ENCODE data around the gene KBTBD3. TPM values are rescaled to one million over a fixed set of nuclear protein-coding genes. Genes with fewer than 3 reads are reported as not detected.

Gene KBTBD3, protein sequence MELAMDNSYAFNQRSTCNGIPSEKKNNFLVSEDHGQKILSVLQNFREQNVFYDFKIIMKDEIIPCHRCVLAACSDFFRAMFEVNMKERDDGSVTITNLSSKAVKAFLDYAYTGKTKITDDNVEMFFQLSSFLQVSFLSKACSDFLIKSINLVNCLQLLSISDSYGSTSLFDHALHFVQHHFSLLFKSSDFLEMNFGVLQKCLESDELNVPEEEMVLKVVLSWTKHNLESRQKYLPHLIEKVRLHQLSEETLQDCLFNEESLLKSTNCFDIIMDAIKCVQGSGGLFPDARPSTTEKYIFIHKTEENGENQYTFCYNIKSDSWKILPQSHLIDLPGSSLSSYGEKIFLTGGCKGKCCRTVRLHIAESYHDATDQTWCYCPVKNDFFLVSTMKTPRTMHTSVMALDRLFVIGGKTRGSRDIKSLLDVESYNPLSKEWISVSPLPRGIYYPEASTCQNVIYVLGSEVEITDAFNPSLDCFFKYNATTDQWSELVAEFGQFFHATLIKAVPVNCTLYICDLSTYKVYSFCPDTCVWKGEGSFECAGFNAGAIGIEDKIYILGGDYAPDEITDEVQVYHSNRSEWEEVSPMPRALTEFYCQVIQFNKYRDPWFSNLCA
- 12.5 TPM for total RNA-seq

DNA sequence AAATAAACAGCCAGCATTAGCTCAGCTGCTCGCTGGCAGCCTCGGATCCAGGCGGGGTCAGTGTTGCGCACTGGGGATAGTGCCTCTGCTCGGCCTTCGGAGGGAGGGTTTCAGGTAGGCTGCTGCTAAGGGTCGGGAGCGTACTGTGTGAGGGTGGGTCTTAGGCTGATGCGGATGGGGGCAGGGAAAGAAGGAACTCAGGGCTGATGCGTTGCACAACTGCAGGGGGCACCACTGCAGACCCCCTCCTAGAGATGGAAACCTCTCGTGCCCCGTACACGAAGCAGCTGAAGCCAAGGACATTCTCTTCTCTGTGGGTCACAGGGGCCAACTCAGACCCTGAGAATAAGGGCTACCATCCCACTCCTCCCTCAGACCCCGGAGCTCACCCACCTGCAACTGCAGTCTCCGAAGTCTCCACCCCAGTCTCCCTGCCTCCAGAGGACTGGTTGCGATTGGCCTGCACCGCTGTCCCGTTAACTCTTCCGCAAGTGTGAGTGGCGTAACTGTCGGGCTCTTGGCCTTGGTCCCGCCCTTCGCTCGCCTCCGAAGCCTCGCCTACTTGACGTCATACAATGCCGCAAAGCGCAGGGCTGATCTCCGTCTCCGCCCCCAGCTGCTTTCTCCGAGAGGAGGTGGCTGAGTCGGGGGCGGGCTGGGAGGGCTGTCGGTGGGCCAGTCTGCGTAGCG lies at the start of gene KBTBD3:
KBTBD3 (minus strand) TSS at position 429 of the 690 bp plus-strand sequence. CDS start 18,250 bp downstream, outside the sequence.

DNA sequence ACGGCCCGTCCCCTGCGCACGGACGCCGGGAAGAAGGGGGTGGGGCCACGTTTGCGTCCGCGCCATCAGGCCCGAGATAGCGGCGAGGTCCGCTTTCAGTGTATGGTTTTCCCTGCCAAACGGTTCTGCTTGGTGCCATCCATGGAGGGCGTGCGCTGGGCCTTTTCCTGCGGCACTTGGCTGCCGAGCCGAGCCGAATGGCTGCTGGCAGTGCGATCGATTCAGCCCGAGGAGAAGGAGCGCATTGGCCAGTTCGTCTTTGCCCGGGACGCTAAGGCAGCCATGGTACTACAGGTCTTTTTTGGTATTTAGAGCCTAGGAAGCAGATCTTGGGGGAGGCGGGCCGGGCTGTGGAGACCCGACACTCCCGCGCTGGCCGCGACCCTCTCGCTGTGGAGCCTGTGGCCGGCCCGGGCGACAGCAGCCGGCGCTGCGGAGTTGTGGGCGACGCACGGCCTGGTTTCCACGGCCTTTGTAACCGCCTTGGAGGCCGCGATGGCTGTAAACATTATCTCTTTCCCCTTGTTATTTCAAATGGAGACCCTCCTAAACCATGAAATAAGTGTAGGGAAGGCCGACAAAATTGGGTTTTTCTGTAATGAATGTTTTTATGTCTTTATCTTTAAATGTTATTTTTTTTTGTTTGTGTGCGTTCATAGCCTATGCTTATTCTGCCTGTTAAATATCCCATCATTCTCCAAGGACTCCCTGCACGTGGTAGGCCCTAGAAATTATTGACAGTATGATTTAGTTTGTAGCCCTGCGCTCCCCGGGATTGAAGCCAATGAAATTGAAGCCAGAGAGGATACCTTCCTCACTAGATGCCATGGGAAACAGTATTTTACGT lies 685 bp upstream of the KBTBD3 start, which contains the start of gene AASDHPPT:
AASDHPPT (plus strand) TSS at position 54 of the 847 bp plus-strand sequence; CDS start at position 103, 49 bp downstream.

DNA sequence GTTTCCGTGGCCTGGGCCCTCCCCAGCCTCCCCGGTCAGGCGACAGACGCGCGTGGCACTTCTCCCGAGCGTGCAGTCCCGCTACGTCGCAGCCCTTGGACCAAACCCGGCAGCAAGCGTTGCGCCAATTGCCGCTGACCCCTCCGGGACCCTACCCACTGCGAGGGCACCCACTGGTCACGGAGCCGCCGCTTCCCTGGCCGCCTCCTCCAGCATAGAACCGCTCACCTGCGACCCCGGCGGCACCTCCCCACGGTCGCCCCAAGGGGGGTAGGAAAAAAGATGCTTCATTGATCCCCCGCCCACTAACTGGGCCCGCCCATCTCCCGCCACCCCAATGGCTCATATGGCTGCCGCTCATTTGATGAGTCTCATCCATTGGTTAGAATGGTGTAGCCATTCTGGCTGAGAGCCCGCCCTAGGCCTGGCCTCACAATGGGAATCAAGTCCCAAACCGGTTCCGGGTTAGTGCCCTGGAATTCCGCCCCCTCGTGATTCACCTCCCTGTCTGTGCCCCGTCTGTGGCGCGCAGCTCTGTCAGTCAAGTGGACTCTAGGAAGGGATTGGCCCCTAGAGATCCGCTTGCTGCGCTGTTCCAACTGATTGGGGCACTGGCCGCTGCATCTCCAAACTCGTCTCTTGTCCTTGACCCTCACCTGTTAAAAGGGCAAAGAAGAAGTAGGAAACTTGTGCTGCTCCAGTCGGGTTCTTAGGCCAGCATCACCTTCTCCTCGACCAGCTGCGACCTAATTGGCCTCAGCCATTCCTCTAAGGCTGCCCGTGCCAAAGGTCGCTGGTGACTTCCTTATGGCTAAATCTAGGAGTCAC lies 55.0 kb downstream of the KBTBD3 start, which contains the start of gene MSANTD4:
MSANTD4 (minus strand) TSS at position 274 of the 828 bp plus-strand sequence. CDS start 11,323 bp downstream, outside the sequence.

Other genes with a start within 250 kb of the KBTBD3 start
- gene MSANTD4, start 55.1 kb downstream of the KBTBD3 start, total RNA-seq, result 68.9 TPM
- gene AASDHPPT, start 315 bp upstream of the KBTBD3 start, total RNA-seq, result 231 TPM

Data from parietal lobe (tissue), 1 donor.